GM21737 (cell line): ENCODE results near the gene BCL2.
A peak's percentile ranks its signal among the peaks of the same experiment; 100 is the strongest.

Source experiments
- ATAC-seq: cut with Tn5 transposase; IDR thresholded peaks from one replicate; pipeline ENCODE4 v1.9.1; 2021; ENCODE audit warnings: mild to moderate bottlenecking, moderate library complexity; ENCODE audit not compliant: unreplicated experiment

BCL2 gene

GRCh38 chr18:63126134-63127069 is 193.2 kb downstream of the BCL2 start:
- ATAC-seq: no peak

GRCh38 chr18:63120620-63121019 is 198.9 kb downstream of the BCL2 start:
- no peak for ATAC-seq

GRCh38 chr18:63119647-63120046 is 199.9 kb downstream of the BCL2 start:
- ATAC-seq: no peak

- ATAC-seq: no peak
Observed at GRCh38 chr18:63113899-63114565, 205.5 kb downstream of the BCL2 start.

- ATAC-seq: no peak
Observed at GRCh38 chr18:63112706-63113105, 206.9 kb downstream of the BCL2 start.

GRCh38 chr18:63111671-63112402 is 207.7 kb downstream of the BCL2 start:
- peak; percentile 67 for ATAC-seq

- no peak for ATAC-seq
Observed at GRCh38 chr18:63109802-63110201, 209.8 kb downstream of the BCL2 start.

GRCh38 chr18:63109022-63109421 is 210.5 kb downstream of the BCL2 start:
- no peak for ATAC-seq

GRCh38 chr18:63107931-63108330 is 211.6 kb downstream of the BCL2 start:
- ATAC-seq: no peak

- peak; percentile 38 for ATAC-seq
Observed at GRCh38 chr18:63107171-63107845, 212.3 kb downstream of the BCL2 start.

- peak; percentile 36 for ATAC-seq
Observed at GRCh38 chr18:63106727-63107126, 212.8 kb downstream of the BCL2 start.

- peak; percentile 61 for ATAC-seq
Observed at GRCh38 chr18:63105636-63106316, 213.8 kb downstream of the BCL2 start.

- no peak for ATAC-seq
Observed at GRCh38 chr18:63104868-63105267, 214.7 kb downstream of the BCL2 start.

- no peak for ATAC-seq
Observed at GRCh38 chr18:63102941-63103744, 216.4 kb downstream of the BCL2 start.

GRCh38 chr18:63100630-63101055 is 218.9 kb downstream of the BCL2 start:
- ATAC-seq: no peak

- peak; percentile 65 for ATAC-seq
Observed at GRCh38 chr18:63099848-63100629, 219.5 kb downstream of the BCL2 start.

- ATAC-seq: peak; percentile 5
Observed at GRCh38 chr18:63099091-63099840, 220.3 kb downstream of the BCL2 start.
